H9 (cell line): ENCODE data around the gene STAT3. TPM values are rescaled to one million over a fixed set of nuclear protein-coding genes. Genes with fewer than 3 reads are reported as not detected.
A peak's percentile ranks its signal among the peaks of the same experiment; 100 is the strongest.

Source experiments
- DNase-seq: peaks from one replicate; pipeline ENCODE4 v3.0.0-alpha.2; 2017
- H2AFZ ChIP-seq: one replicate; pipeline ENCODE4 v1.6.1; 2013; ENCODE audit warnings: mild to moderate bottlenecking, low read length, control low read depth, moderate library complexity
- H2AK5ac ChIP-seq: 2 replicates; pipeline ENCODE4 v1.6.1; 2013; ENCODE audit warnings: low read length, control low read depth, mixed read lengths; ENCODE audit not compliant: insufficient read length
- H2BK120ac ChIP-seq: one replicate; pipeline ENCODE4 v1.6.1; 2013; ENCODE audit warnings: low read depth, mild to moderate bottlenecking, low read length, control low read depth, inconsistent platforms; ENCODE audit not compliant: poor library complexity, severe bottlenecking
- H2BK12ac ChIP-seq: 2 replicates; pipeline ENCODE4 v1.6.1; 2013; ENCODE audit warnings: low read length, control low read depth, mixed read lengths, low read depth; ENCODE audit not compliant: insufficient read length
- H2BK15ac ChIP-seq: 2 replicates; pipeline ENCODE4 v1.6.1; 2013; ENCODE audit warnings: low read depth, low read length, control low read depth
- H2BK20ac ChIP-seq: one replicate; pipeline ENCODE4 v1.6.1; 2013; ENCODE audit warnings: low read depth, mild to moderate bottlenecking, low read length, control low read depth, inconsistent platforms; ENCODE audit not compliant: poor library complexity, severe bottlenecking
- H2BK5ac ChIP-seq: 2 replicates; pipeline ENCODE4 v1.6.1; 2013; ENCODE audit warnings: low read length, control low read depth, mixed read lengths; ENCODE audit not compliant: insufficient read length
- H3K14ac ChIP-seq: 2 replicates; pipeline ENCODE4 v1.6.1; 2013; ENCODE audit warnings: low read length, control low read depth; ENCODE audit not compliant: insufficient read depth
- H3K18ac ChIP-seq: 2 replicates; pipeline ENCODE4 v1.6.1; 2013; ENCODE audit warnings: low read depth, mild to moderate bottlenecking, mixed read lengths, low read length, control low read depth; ENCODE audit not compliant: insufficient read length
- H3K23ac ChIP-seq: 2 replicates; pipeline ENCODE4 v1.6.1; 2013; ENCODE audit warnings: low read length, control low read depth, mixed read lengths, low read depth; ENCODE audit not compliant: insufficient read length
- H3K23me2 ChIP-seq: 2 replicates; pipeline ENCODE4 v1.6.1; 2013; ENCODE audit warnings: low read depth, mild to moderate bottlenecking, mixed read lengths, low read length, control low read depth; ENCODE audit not compliant: insufficient read length, poor library complexity, severe bottlenecking
- H3K27ac ChIP-seq: 2 replicates; pipeline ENCODE4 v1.5.1; 2013; ENCODE audit warnings: low read length, control low read depth, mixed read lengths, low read depth; ENCODE audit not compliant: insufficient read length
- H3K27me3 ChIP-seq: 2 replicates; pipeline ENCODE4 v1.6.1; 2013; ENCODE audit warnings: low read length, control low read depth, inconsistent platforms; ENCODE audit not compliant: insufficient read depth
- H3K4ac ChIP-seq: 2 replicates; pipeline ENCODE4 v1.6.1; 2013; ENCODE audit warnings: low read depth, mild to moderate bottlenecking, control low read depth, inconsistent platforms, low read length, moderate library complexity
- H3K4me1 ChIP-seq: 2 replicates; pipeline ENCODE4 v1.6.1; 2013; ENCODE audit warnings: low read length, control low read depth, inconsistent platforms; ENCODE audit not compliant: insufficient read depth
- H3K4me2 ChIP-seq: 2 replicates; pipeline ENCODE4 v1.6.1; 2013; ENCODE audit warnings: low read length, control low read depth, mixed read lengths; ENCODE audit not compliant: insufficient read length, insufficient read depth
- H3K56ac ChIP-seq: 2 replicates; pipeline ENCODE4 v1.6.1; 2013; ENCODE audit warnings: low read depth, mild to moderate bottlenecking, mixed read lengths, low read length, control low read depth; ENCODE audit not compliant: insufficient read length
- H3K79me1 ChIP-seq: 2 replicates; pipeline ENCODE4 v1.6.1; 2013; ENCODE audit warnings: low read depth, mild to moderate bottlenecking, moderate library complexity, low read length, control low read depth, inconsistent platforms; ENCODE audit not compliant: insufficient read depth, poor library complexity, severe bottlenecking
- H3K79me2 ChIP-seq: 2 replicates; pipeline ENCODE4 v1.6.1; 2013; ENCODE audit warnings: low read length, control low read depth, inconsistent platforms; ENCODE audit not compliant: insufficient read depth
- H3K9ac ChIP-seq: 2 replicates; pipeline ENCODE4 v1.6.1; 2013; ENCODE audit warnings: low read length, control low read depth, mixed read lengths; ENCODE audit not compliant: insufficient read length; ENCODE audit errors: extremely low read depth
- H3K9me3 ChIP-seq: one replicate; pipeline ENCODE4 v1.6.1; 2013; ENCODE audit warnings: low read depth, low read length, inconsistent platforms; ENCODE audit not compliant: control insufficient read depth
- H3T11ph ChIP-seq: one replicate; pipeline ENCODE4 v1.6.1; 2013; ENCODE audit warnings: mild to moderate bottlenecking, low read length, control low read depth, inconsistent platforms
- H4K20me1 ChIP-seq: one replicate; pipeline ENCODE4 v1.6.1; 2013; ENCODE audit not compliant: control insufficient read depth, insufficient read length, insufficient read depth
- H4K5ac ChIP-seq: 2 replicates; pipeline ENCODE4 v1.6.1; 2013; ENCODE audit warnings: low read depth, mild to moderate bottlenecking, mixed read lengths, low read length, control low read depth; ENCODE audit not compliant: insufficient read length
- H4K8ac ChIP-seq: replicated peaks from 2 replicates; pipeline ENCODE4 v1.6.1; 2013; ENCODE audit warnings: low read length, control low read depth, mixed read lengths, low read depth; ENCODE audit not compliant: insufficient read length
- H4K91ac ChIP-seq: 2 replicates; pipeline ENCODE4 v1.6.1; 2013; ENCODE audit warnings: low read depth, mild to moderate bottlenecking, moderate library complexity, mixed read lengths, low read length, control low read depth; ENCODE audit not compliant: insufficient read length
- H3K27ac Mint-ChIP-seq, 3 experiments: 2 replicates in 2 of 3; 3 replicates in 1 of 3; pipeline ENCODE4 v1.8.0; 2020 to 2021; ENCODE audit warnings: mixed read lengths in 3 of 3, mild to moderate bottlenecking in 1 of 3, moderate library complexity in 1 of 3
- H3K27me3 Mint-ChIP-seq: 2 replicates; pipeline ENCODE4 v1.8.0; 2021; ENCODE audit warnings: low read depth, mild to moderate bottlenecking, moderate library complexity, mixed read lengths
- H3K36me3 Mint-ChIP-seq, 3 experiments: 2 replicates in 2 of 3; 3 replicates in 1 of 3; pipeline ENCODE4 v1.8.0; 2020 to 2021; ENCODE audit warnings: low read depth in 3 of 3, mixed read lengths in 3 of 3; ENCODE audit not compliant: insufficient read depth in 1 of 3
- H3K4me1 Mint-ChIP-seq, 2 experiments: 2 replicates each; pipeline ENCODE4 v1.8.0; 2020; ENCODE audit warnings: mixed read lengths in 2 of 2
- H3K4me3 Mint-ChIP-seq, 2 experiments: 2 replicates in 1 of 2; 3 replicates in 1 of 2; pipeline ENCODE4 v1.8.0; 2020 to 2021; ENCODE audit warnings: mild to moderate bottlenecking in 2 of 2, mixed read lengths in 2 of 2, moderate library complexity in 1 of 2
- H3K9me3 Mint-ChIP-seq, 2 experiments: 2 replicates in 1 of 2; 3 replicates in 1 of 2; pipeline ENCODE4 v1.8.0; 2020; ENCODE audit warnings: mild to moderate bottlenecking in 2 of 2, mixed read lengths in 2 of 2, moderate library complexity in 1 of 2
- WGBS: extraction: QIAGEN DNeasy Blood & Tissue Kit; methylation state at CpG from one replicate; pipeline ENCODE4 v1.1.7; 2013; ENCODE audit warnings: missing lambda C conversion rate, low lambda C conversion rate, mixed read lengths; ENCODE audit not compliant: insufficient read length; ENCODE audit errors: extremely low coverage; 5-methylcytosine and 5-hydroxymethylcytosine counted together
- total RNA-seq: library from RNA; stranded (reverse); gene quantifications from 2 replicates; pipeline ENCODE4 v1.2.1, GENCODE V29; 2021
- TF ChIP-seq, protein P1 (sequence below): fragments of 200-600 bp; sonication (generic); conservative IDR thresholded peaks from 3 replicates; pipeline ENCODE4 v1.8.0; 2021; ENCODE audit warnings: antibody characterized with exemption, mild to moderate bottlenecking

Gene STAT3
- total RNA-seq, 1 experiment from 2014 or later: 83.2 TPM

DNA sequence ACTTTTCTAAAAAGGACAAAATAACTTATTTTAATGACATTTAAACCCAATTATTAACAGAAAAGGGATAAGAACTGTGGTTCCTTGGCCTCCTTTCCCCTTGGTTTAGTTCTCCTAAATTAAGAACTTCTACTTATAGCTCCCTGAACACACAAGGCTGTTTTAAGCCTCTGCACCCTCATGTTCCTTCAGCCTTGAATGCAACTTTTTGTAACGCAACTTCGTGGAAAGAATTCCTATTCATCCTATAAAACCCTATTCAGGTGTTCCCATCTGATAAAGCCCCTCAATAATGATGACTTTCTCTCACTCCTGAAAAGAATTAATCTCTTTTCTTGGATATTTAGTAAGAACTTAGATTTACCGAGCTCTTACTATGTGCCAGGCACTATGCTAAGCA is 6.3 kb downstream of the STAT3 start:
- no peak overlapping the region for H2AFZ ChIP-seq
- H3K79me1 ChIP-seq: no peaks in the 10 kb centered on the region
- no peak overlapping the region for H4K91ac ChIP-seq
- DNase-seq: no peak
- no peak overlapping the region for H3K4me2 ChIP-seq
- H3K23ac ChIP-seq: no peak overlapping the region
- no peak overlapping the region for H2BK12ac ChIP-seq
- H4K20me1 ChIP-seq: no peaks in the 10 kb centered on the region
- no peak overlapping the region for H3K14ac ChIP-seq
- Mint-ChIP-seq H3K4me1 (peaks cover 40 to 43% of the 10 kb centered on the region in 2 experiments), H3K27me3 (no peaks in the 10 kb centered on the region), H3K9me3 (no peaks in the 10 kb centered on the region), H3K4me3 (no peak overlapping the region), H3K36me3 (peaks cover 4 to 23% (median 19%) of the 10 kb centered on the region in 3 experiments; a peak in 6 of 7 replicates), H3K27ac (peak overlapping the region in 1 of 3 experiments; percentile 92; a peak in 3 of 7 replicates)
- no peak overlapping the region for H2AK5ac ChIP-seq
- no peak overlapping the region for H2BK15ac ChIP-seq
- TF ChIP-seq, protein P1, sequence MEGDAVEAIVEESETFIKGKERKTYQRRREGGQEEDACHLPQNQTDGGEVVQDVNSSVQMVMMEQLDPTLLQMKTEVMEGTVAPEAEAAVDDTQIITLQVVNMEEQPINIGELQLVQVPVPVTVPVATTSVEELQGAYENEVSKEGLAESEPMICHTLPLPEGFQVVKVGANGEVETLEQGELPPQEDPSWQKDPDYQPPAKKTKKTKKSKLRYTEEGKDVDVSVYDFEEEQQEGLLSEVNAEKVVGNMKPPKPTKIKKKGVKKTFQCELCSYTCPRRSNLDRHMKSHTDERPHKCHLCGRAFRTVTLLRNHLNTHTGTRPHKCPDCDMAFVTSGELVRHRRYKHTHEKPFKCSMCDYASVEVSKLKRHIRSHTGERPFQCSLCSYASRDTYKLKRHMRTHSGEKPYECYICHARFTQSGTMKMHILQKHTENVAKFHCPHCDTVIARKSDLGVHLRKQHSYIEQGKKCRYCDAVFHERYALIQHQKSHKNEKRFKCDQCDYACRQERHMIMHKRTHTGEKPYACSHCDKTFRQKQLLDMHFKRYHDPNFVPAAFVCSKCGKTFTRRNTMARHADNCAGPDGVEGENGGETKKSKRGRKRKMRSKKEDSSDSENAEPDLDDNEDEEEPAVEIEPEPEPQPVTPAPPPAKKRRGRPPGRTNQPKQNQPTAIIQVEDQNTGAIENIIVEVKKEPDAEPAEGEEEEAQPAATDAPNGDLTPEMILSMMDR: no peak
- no CpG with 5 or more reads among the region's 3 CpGs for WGBS
- no peak overlapping the region for H3K4ac ChIP-seq
- no peak overlapping the region for H2BK20ac ChIP-seq
- H3K79me2 ChIP-seq: peaks cover 40% of the 10 kb centered on the region
- H3K27ac ChIP-seq: no peak overlapping the region
- no peaks in the 10 kb centered on the region for H3K9me3 ChIP-seq
- H2BK120ac ChIP-seq: no peak overlapping the region
- H3T11ph ChIP-seq: no peak overlapping the region
- no peaks in the 10 kb centered on the region for H3K23me2 ChIP-seq
- H3K27me3 ChIP-seq: no peaks in the 10 kb centered on the region
- H4K5ac ChIP-seq: no peak overlapping the region
- no peak overlapping the region for H3K9ac ChIP-seq
- no peak overlapping the region for H3K56ac ChIP-seq
- peaks cover 5% of the 10 kb centered on the region for H3K4me1 ChIP-seq
- H3K18ac ChIP-seq: no peak overlapping the region
- no peak overlapping the region for H2BK5ac ChIP-seq
- H4K8ac ChIP-seq: no peak overlapping the region
